GM21528 (cell line): ENCODE results near the gene PDGFC.

ENCODE experiments used
- ATAC-seq: cut with Tn5 transposase; IDR thresholded peaks from one replicate; pipeline ENCODE4 v1.9.1; 2021; ENCODE audit warnings: mild to moderate bottlenecking, moderate library complexity; ENCODE audit not compliant: unreplicated experiment, low FRiP score

The PDGFC gene

GRCh38 chr4:156764145-156764544 is 207.5 kb downstream of the PDGFC start:
- ATAC-seq: no peak

- no peak for ATAC-seq
Measured at GRCh38 chr4:156763511-156763910, 208.1 kb downstream of the PDGFC start.

DNA sequence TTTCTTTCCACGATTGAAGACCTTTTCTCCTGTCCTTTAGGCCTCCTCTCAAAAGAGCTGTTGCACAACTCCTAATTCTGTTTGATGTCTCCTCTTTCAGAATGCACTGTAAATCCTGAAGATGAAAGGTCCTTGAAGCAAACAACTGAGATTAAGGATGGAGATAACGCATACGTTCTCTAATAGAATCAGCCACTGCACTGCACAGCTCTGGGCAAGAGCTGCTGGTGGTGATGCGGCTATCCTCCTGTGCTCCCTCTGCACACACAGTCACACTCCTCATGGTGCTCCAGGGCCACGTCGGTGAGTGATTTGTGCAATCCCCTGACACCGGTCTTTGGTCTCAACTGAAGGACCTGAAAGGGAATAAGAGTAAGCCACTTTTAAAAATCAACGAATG is 208.7 kb downstream of the PDGFC start:
- ATAC-seq: no peak

DNA sequence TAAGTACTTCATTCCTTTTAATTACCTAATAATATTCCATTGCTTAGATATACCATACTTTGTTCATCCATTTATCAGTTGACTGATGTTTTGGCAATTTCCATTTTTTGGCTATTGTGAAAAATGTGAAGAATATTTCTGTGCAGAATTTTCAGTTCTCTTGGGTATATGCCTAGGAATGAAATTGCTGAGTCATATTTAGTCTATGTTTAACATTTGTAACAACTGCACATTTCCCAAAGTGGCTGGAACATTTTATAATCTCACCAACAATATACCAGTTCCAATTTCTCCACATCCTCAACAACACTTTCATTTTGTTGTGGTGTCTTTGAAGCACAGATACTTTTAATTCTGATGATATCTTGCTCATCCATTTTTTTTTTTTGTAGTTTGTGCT is 215.5 kb downstream of the PDGFC start:
- no peak for ATAC-seq

DNA sequence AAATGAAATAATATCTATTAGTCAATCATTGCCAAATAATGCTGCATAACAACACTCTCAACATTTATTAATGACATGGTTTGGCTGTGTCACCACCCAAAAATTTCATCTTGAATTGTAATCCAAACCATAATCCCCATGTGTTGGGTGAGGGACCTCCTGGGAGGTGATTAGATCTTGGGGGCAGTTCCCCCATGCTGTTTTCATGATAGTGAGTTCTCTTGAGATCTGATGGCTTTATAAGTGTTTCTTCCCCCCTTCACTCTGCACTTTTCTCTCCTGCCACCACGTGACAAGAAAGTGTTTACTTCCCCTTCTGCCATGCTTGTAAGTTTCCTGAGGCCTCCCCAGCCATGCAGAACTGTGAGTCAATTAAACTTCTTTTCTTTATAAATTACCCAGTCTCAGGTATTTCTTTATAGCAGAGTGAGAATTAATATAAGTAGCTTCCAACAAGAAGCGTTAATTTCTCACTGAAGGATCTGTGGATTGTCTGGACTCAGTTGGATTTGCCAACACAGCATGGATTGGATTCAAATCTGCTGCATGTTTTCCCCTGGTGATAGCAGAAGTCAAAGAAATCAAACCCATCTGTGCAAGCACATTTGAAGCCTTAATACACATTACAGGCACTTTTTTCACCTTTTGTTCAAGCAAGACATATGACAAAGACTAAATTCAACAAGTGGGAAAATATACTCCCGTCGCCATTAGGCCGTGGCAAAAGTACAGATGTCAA is 216.6 kb downstream of the PDGFC start:
- no peak for ATAC-seq

- no peak for ATAC-seq
Measured at GRCh38 chr4:156751486-156751885, 220.1 kb downstream of the PDGFC start.

- ATAC-seq: no peak
Measured at GRCh38 chr4:156749426-156750403, 221.9 kb downstream of the PDGFC start.

- no peak for ATAC-seq
Measured at GRCh38 chr4:156746111-156746510, 225.5 kb downstream of the PDGFC start.

DNA sequence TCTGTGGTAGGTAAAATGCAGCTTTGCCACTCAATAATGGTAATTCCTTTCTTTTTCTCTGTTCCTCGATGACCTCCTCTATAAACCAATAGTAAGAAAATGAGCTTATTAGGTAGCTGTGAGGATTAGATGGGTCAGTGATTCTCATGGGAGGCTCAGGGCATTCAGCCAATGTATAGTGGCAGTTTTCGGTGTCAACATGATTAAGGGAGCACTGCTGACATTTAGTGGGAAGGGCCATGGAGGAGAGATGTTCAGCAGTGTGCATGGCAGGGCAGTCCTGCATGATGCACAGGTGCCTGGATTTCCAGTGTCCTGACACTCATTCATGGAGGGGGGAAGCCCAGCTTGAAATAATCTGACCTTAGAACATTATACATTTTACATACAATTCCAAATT is 232.8 kb downstream of the PDGFC start:
- ATAC-seq: no peak

DNA sequence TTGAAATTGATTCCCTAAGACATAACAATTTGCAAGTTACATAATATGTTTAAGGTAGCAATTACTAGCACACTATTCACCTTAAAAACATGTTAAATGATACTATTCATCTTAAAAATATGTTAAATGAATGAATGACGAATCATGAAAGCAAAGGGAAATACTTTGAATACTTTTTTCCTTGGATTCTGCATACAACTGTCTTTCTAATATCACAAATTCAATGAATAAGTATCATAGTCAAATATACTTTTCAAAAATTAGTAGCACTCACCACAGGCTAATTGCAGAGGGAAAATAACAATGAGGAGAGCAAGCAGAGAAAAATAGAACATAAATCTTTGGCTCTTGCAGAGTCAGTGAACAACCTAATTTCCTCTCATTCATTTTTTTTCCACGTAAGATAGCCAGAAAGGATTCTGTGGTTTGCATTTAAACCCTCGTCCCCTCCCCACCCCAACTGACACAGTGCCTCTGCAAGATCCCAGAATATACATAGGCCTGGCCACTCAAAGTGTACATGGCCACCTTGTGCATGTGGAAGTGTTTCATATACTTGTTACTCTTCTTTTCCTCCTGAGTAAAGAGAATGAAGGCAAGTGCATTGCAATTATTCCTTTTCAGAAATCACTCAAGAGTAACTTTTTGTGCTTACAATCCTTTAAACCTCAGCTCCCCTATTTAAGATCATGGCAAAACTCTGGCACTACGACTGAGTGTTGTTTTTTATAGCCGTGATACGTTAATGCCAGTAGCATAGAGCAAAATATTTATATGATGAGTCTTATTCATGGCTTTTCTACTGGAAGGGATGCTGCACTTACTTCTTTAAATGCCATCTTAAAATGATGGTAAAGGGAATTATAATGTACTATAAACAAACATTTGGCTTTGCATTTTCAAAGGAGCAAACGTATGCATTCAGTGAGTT is 236.4 kb downstream of the PDGFC start:
- no peak for ATAC-seq

GRCh38 chr4:156733582-156733981 is 238.0 kb downstream of the PDGFC start:
- ATAC-seq: no peak

GRCh38 chr4:156732634-156733033 is 239.0 kb downstream of the PDGFC start:
- no peak for ATAC-seq

GRCh38 chr4:156729416-156729815 is 242.2 kb downstream of the PDGFC start:
- no peak for ATAC-seq

DNA sequence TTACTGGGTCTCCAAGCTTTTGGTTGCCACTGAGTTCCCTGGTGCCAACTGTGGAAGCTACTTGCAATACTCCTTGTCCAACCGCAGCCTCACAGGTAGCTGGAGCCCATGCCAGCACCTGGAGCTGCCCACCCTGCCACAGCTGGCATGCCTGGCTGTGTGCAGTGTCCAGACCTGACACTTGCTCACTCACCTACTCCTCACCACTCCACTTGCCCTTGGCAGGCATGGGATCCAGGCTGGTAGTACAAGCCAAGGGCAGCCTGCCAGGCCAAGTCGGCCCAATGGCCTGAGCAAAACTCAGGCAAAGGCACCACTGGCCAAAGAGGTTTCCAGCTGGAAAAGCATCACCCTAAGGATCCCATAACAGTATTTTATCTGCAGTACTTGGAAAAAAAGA is 246.3 kb downstream of the PDGFC start:
- ATAC-seq: no peak

DNA sequence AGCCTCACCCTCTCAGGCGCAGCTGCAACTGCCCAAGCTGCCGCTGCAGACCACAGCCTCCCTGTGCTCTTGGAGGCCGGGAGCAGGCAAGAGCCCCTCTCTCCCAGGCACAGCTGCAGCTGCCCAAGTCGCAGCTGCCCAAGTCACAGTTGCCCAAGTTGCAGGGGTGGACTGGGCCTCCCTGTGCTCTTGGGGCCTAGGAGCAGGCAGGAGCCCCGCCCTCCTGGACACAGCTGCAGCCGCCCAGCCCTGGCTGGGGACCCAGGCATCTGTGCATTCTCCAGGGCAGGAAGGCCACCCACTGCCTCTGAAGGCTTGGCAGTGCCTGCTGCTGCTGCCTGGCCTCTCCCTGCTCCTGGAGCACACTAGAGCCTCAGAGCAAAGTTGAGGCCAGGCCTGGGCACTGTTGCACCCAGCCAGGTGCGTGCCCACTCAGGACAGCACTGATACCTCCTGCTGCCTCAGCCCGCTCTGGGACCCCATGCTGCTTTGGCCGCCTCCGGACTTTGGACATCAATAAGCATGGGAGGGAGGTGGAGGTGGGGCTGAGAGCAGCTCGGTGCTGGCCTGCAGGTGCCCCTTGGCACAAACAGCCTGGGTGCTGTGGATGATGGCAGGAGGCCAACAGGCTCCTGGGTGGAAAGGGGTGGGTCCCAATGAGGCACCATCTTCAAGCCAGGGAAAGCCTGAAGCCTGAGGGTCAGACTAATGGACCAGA is 247.5 kb downstream of the PDGFC start:
- no peak for ATAC-seq

GRCh38 chr4:156718226-156718625 is 253.4 kb downstream of the PDGFC start:
- no peak for ATAC-seq

- ATAC-seq: no peak
Measured at GRCh38 chr4:156711193-156711590, 260.4 kb downstream of the PDGFC start.
